MM.1S (cell line): ENCODE results near the gene MRPL58.

ENCODE experiments used
- DNase-seq: peaks from one replicate; pipeline ENCODE4 v3.0.0-alpha.2; 2015
- H2AFZ ChIP-seq: fragments of 300-600 bp; sonication (generic); 2 replicates; pipeline ENCODE4 v1.6.0; 2016; ENCODE audit warnings: antibody characterized with exemption, low read length
- H3F3A ChIP-seq: fragments of 300-600 bp; sonication (generic); 2 replicates; pipeline ENCODE4 v1.6.1; 2016; ENCODE audit warnings: mild to moderate bottlenecking, antibody characterized with exemption, low read length, moderate library complexity, mixed read lengths; ENCODE audit not compliant: insufficient read depth
- H3K27ac ChIP-seq: fragments of 300-600 bp; sonication (generic); 2 replicates; pipeline ENCODE4 v1.5.1; 2016; ENCODE audit warnings: mild to moderate bottlenecking, low read length
- H3K27me3 ChIP-seq: fragments of 300-600 bp; sonication (generic); replicated peaks from 2 replicates; pipeline ENCODE4 v1.6.0; 2016; ENCODE audit warnings: low read length; ENCODE audit not compliant: insufficient read depth
- H3K36me3 ChIP-seq: fragments of 300-600 bp; sonication (generic); replicated peaks from 2 replicates; pipeline ENCODE4 v1.6.1; 2016; ENCODE audit warnings: mild to moderate bottlenecking, low read length, mixed read lengths; ENCODE audit not compliant: insufficient read depth
- H3K4me1 ChIP-seq: fragments of 300-600 bp; sonication (generic); 2 replicates; pipeline ENCODE4 v1.6.1; 2016; ENCODE audit warnings: low read length, mixed read lengths
- H3K4me2 ChIP-seq: fragments of 300-600 bp; sonication (generic); 2 replicates; pipeline ENCODE4 v1.6.0; 2016; ENCODE audit warnings: low read depth, low read length
- H3K4me3 ChIP-seq: fragments of 300-600 bp; sonication (generic); 2 replicates; pipeline ENCODE4 v1.5.1; 2016; ENCODE audit warnings: low read length, mixed read lengths
- H3K79me2 ChIP-seq: fragments of 300-600 bp; sonication (generic); 2 replicates; pipeline ENCODE4 v1.6.1; 2016; ENCODE audit warnings: mixed run types, low read length, mixed read lengths
- H3K9ac ChIP-seq: fragments of 300-600 bp; sonication (generic); 2 replicates; pipeline ENCODE4 v1.6.1; 2016; ENCODE audit warnings: low read length, mixed read lengths
- H3K9me2 ChIP-seq: fragments of 300-600 bp; sonication (generic); replicated peaks from 2 replicates; pipeline ENCODE4 v1.6.1; 2016; ENCODE audit warnings: mild to moderate bottlenecking, low read length, mixed read lengths; ENCODE audit not compliant: insufficient read depth
- H3K9me3 ChIP-seq: fragments of 300-600 bp; sonication (generic); replicated peaks from 2 replicates; pipeline ENCODE4 v1.6.1; 2016; ENCODE audit warnings: mild to moderate bottlenecking, low read length, mixed read lengths; ENCODE audit not compliant: insufficient read depth
- H4K20me1 ChIP-seq: fragments of 300-600 bp; sonication (generic); 2 replicates; pipeline ENCODE4 v1.6.1; 2016; ENCODE audit warnings: mild to moderate bottlenecking, low read length, moderate library complexity, mixed read lengths; ENCODE audit not compliant: insufficient read depth
- EZH2 ChIP-seq: fragments of 300-600 bp; sonication (generic); optimal IDR thresholded peaks from 2 replicates; pipeline ENCODE3; 2017; ENCODE audit warnings: low read depth, mild to moderate bottlenecking, antibody characterized with exemption, low read length, mixed read lengths
- EZH2phosphoT487 ChIP-seq: fragments of 300-600 bp; sonication (generic); IDR thresholded peaks from 2 replicates; pipeline ENCODE4 v1.6.1; 2018; ENCODE audit warnings: antibody characterized with exemption, low read length
- TF ChIP-seq, protein P1 (sequence below): fragments of 300-600 bp; sonication (generic); IDR thresholded peaks from 2 replicates; pipeline ENCODE4 v1.5.1; 2016; ENCODE audit warnings: antibody characterized with exemption, low read length, mixed read lengths

Gene MRPL58

DNA sequence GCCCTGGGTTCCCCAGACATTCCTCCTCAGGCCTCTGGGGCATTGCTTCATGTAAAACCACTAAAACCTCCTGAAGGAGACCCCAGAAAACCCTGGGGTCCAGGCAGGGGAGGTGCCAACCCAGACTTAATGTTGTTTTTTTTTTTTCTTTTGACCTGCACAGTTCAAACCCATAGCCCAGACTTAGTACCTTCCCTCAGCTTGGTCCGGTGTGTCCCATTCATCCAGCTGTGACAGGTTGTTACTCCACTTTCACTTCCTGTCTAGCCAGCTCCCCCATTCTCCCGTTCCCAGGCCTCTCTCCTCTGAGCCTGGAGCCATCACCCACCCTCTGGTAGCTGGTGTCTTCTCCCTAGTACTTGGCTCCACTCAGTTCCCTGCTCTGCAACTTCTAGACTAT, 20.2 kb upstream of the MRPL58 start:
- Histone ChIP-seq H3K27ac (no peak overlapping the region), H3K79me2 (no peaks in the 10 kb centered on the region), H2AFZ (no peak overlapping the region), H3K4me3 (no peak overlapping the region), H3K4me2 (no peak overlapping the region), H3K27me3 (peaks cover 30% of the 10 kb centered on the region), H3K9me2 (no peaks in the 10 kb centered on the region), H3K9me3 (no peaks in the 10 kb centered on the region), H3K36me3 (no peaks in the 10 kb centered on the region), H3K4me1 (no peaks in the 10 kb centered on the region), H3K9ac (no peak overlapping the region), H3F3A (no peaks in the 10 kb centered on the region), H4K20me1 (no peaks in the 10 kb centered on the region)
- no peak for DNase-seq
- TF ChIP-seq, protein P1, sequence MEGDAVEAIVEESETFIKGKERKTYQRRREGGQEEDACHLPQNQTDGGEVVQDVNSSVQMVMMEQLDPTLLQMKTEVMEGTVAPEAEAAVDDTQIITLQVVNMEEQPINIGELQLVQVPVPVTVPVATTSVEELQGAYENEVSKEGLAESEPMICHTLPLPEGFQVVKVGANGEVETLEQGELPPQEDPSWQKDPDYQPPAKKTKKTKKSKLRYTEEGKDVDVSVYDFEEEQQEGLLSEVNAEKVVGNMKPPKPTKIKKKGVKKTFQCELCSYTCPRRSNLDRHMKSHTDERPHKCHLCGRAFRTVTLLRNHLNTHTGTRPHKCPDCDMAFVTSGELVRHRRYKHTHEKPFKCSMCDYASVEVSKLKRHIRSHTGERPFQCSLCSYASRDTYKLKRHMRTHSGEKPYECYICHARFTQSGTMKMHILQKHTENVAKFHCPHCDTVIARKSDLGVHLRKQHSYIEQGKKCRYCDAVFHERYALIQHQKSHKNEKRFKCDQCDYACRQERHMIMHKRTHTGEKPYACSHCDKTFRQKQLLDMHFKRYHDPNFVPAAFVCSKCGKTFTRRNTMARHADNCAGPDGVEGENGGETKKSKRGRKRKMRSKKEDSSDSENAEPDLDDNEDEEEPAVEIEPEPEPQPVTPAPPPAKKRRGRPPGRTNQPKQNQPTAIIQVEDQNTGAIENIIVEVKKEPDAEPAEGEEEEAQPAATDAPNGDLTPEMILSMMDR: no peak
- TF ChIP-seq EZH2phosphoT487: no peak
- no peak for TF ChIP-seq EZH2

DNA sequence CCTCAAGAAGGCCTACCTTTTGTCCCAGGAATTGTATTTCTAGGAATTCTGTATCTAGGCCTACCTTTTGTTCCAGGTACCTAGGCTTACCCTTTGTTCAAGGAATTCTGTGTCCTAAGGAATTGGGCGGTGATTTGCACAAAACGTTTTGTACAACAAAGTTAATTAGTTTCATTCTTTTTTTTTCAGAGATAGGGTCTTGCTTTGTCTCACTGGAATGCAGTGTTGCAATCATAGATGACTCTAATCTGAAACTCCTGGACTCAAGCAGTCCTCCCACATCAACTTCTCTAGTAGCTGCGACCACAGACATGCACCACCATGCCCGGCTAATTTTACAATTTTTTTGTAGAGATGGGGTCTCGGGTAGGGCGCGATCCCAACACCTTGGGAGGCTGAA, 18.0 kb upstream of the MRPL58 start:
- Histone ChIP-seq H3K4me1 (no peaks in the 10 kb centered on the region), H3K9me2 (no peaks in the 10 kb centered on the region), H3K36me3 (no peaks in the 10 kb centered on the region), H3F3A (no peaks in the 10 kb centered on the region), H3K79me2 (no peaks in the 10 kb centered on the region), H3K9me3 (no peaks in the 10 kb centered on the region), H3K4me2 (no peak overlapping the region), H2AFZ (no peak overlapping the region), H3K27ac (no peak overlapping the region), H3K4me3 (no peak overlapping the region), H3K9ac (no peak overlapping the region), H4K20me1 (no peaks in the 10 kb centered on the region), H3K27me3 (peaks cover 16% of the 10 kb centered on the region)
- DNase-seq: no peak
- TF ChIP-seq EZH2 (no peak), EZH2phosphoT487 (no peak)
- TF ChIP-seq, protein P1: no peak

DNA sequence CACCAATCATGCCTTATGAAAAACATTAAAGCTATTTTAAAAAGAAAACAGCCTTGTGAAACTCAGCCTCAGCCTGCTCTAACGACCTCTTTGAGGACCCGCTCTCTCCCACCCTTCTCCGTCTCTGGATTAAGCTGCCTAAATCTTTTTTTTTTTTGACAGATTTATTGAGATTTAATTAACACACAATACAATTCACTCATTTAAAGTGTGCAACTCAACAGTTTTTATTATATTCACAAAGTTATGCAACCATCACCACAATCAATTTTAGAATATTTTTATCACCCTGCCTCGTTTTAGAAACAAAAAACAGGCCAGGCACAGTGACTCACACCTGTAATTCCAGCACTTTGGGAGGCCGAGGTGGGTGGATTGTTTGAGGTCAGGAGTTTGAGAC, 16.6 kb upstream of the MRPL58 start:
- Histone ChIP-seq H3K36me3 (no peaks in the 10 kb centered on the region), H3K9ac (no peak overlapping the region), H3K9me2 (no peaks in the 10 kb centered on the region), H3K27ac (no peak overlapping the region), H2AFZ (no peak overlapping the region), H3K4me1 (no peaks in the 10 kb centered on the region), H3K9me3 (no peaks in the 10 kb centered on the region), H3K4me2 (no peak overlapping the region), H3K79me2 (no peaks in the 10 kb centered on the region), H3F3A (no peaks in the 10 kb centered on the region), H4K20me1 (no peaks in the 10 kb centered on the region), H3K27me3 (peaks cover 4% of the 10 kb centered on the region; the same call in 1 of the 2 replicates), H3K4me3 (no peak overlapping the region)
- no peak for DNase-seq
- TF ChIP-seq, protein P1: no peak
- no peak for TF ChIP-seq EZH2phosphoT487
- no peak for TF ChIP-seq EZH2
